NCI-H1048 (cell line): ENCODE measurements around the gene MMP19.
A peak's percentile ranks its signal among the peaks of the same experiment; 100 is the strongest.

Source experiments
- DNase-seq: peaks from one replicate; lab custom pipeline; 2025; lab: John Stamatoyannopoulos, UW

The MMP19 gene

GRCh38 chr12:55815473-55815872 is 27.3 kb downstream of the MMP19 start:
- DNase-seq: no peak

- DNase-seq: no peak
Measured at GRCh38 chr12:55814257-55814656, 28.5 kb downstream of the MMP19 start.

GRCh38 chr12:55812088-55812487 is 30.6 kb downstream of the MMP19 start:
- DNase-seq: no peak

- no peak for DNase-seq
Measured at GRCh38 chr12:55809274-55809673, 33.5 kb downstream of the MMP19 start.

GRCh38 chr12:55806982-55807381 is 35.8 kb downstream of the MMP19 start:
- no peak for DNase-seq

- no peak for DNase-seq
Measured at GRCh38 chr12:55797550-55797949, 45.2 kb downstream of the MMP19 start.

- peak; percentile 1 for DNase-seq
Measured at GRCh38 chr12:55797068-55797467, 45.7 kb downstream of the MMP19 start.

GRCh38 chr12:55795950-55796349 is 46.8 kb downstream of the MMP19 start:
- no peak for DNase-seq

GRCh38 chr12:55789893-55790292 is 52.8 kb downstream of the MMP19 start:
- no peak for DNase-seq

GRCh38 chr12:55789171-55789570 is 53.6 kb downstream of the MMP19 start:
- DNase-seq: no peak

- no peak for DNase-seq
Measured at GRCh38 chr12:55788546-55788945, 54.2 kb downstream of the MMP19 start.
